ENCODE measurements around the gene COL16A1.

DNA sequence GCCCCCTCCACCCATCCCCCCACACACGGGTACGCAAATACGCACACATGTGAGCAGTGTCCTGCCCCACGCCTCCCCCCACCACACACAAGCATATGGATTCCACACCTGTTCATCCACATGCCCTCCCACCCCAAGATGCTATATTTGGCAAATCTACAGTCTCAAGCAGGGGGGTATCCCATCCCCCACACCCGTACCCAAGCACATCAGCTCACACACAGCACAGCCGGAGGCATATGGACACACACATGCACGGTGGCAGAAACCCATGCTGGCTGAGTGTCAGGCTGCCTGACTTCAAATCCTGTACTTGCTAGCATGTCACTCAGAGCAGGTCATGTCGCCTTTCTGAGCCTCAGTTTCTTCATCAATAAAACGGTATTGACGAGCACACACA lies 10.6 kb downstream of the COL16A1 start:
- TF ChIP-seq, protein P1, sequence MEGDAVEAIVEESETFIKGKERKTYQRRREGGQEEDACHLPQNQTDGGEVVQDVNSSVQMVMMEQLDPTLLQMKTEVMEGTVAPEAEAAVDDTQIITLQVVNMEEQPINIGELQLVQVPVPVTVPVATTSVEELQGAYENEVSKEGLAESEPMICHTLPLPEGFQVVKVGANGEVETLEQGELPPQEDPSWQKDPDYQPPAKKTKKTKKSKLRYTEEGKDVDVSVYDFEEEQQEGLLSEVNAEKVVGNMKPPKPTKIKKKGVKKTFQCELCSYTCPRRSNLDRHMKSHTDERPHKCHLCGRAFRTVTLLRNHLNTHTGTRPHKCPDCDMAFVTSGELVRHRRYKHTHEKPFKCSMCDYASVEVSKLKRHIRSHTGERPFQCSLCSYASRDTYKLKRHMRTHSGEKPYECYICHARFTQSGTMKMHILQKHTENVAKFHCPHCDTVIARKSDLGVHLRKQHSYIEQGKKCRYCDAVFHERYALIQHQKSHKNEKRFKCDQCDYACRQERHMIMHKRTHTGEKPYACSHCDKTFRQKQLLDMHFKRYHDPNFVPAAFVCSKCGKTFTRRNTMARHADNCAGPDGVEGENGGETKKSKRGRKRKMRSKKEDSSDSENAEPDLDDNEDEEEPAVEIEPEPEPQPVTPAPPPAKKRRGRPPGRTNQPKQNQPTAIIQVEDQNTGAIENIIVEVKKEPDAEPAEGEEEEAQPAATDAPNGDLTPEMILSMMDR (IDR thresholded peaks at IDR 0.05; ENCODE audit: poor library complexity) = no peak
- TF ChIP-seq EZH2 (IDR thresholded peaks at IDR 0.05; ENCODE audit: borderline replicate concordance) = no peak

Data from hepatocyte (in vitro differentiated cells).